GM19025 (cell line): ENCODE measurements around the gene TRDMT1.
A peak's percentile ranks its signal among the peaks of the same experiment; 100 is the strongest.

Experiments used
- ATAC-seq: cut with Tn5 transposase; IDR thresholded peaks from one replicate; pipeline ENCODE4 v1.9.1; 2021; ENCODE audit warnings: mild to moderate bottlenecking, low read depth, moderate library complexity; ENCODE audit not compliant: unreplicated experiment

The TRDMT1 gene

DNA sequence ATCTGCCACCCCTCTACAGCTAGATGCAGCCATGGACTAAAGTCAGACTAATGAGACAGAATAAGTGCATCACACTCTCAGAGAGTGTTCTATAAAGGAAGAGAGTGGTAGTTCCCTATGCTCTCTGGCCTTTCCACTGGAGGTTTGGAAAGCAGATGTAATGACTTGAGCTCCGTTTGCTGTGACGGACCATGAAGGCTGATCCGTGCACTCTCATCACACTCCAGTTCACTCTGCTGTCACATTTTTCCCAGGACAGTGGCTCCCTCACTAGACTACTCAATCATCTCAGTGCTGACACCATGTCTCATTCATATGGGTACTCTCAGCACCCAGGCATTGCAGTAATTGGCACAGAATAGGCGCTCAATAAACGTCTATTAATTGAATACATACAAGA, 20.4 kb downstream of the TRDMT1 start:
- ATAC-seq: no peak

DNA sequence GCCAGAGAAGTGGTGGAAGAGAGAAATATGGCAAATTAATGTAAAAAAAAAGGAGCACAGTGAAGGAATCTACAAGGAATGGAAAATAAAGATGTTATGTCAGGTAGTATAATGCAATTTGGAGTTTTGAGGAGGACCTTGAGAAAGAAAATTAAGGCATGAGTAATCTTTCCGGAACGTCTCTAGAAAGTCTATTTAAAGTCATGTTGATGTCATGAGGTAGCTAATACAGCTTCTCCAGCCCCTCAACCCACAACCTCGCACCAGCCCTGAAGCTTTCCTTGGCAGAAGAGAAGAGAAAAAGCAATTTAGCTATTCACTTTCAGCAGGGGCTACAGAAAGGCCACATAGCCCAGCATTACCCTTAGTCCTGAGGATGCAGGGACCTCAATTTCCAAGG, 22.5 kb downstream of the TRDMT1 start:
- no peak for ATAC-seq

DNA sequence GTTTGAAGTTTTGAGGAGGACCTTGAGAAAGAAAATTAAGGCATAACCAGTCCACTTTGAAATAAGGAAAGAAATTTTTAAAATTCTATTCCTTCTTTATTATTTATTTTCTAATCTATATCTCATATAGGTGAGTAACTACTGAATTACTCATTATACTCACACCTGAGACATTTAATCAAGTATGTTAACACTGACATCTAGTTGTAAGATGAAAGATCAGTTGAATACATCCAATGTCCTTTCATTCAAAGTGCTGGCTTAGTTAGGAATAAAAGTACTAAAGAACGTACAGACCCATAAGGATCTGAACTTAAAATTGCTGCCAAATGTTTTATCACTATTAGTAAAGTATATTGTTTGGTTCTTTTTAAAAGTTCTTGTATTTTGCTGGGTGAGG, 23.5 kb downstream of the TRDMT1 start:
- no peak for ATAC-seq

- no peak for ATAC-seq
Measured at GRCh38 chr10:17177014-17177413, 24.5 kb downstream of the TRDMT1 start.

- no peak for ATAC-seq
Measured at GRCh38 chr10:17176091-17176490, 25.4 kb downstream of the TRDMT1 start.

- no peak for ATAC-seq
Measured at GRCh38 chr10:17175551-17175950, 25.9 kb downstream of the TRDMT1 start.

GRCh38 chr10:17174626-17175025, 26.8 kb downstream of the TRDMT1 start:
- ATAC-seq: no peak

- no peak for ATAC-seq
Measured at GRCh38 chr10:17171141-17171641, 30.3 kb downstream of the TRDMT1 start.

- ATAC-seq: no peak
Measured at GRCh38 chr10:17169803-17170202, 31.7 kb downstream of the TRDMT1 start.

DNA sequence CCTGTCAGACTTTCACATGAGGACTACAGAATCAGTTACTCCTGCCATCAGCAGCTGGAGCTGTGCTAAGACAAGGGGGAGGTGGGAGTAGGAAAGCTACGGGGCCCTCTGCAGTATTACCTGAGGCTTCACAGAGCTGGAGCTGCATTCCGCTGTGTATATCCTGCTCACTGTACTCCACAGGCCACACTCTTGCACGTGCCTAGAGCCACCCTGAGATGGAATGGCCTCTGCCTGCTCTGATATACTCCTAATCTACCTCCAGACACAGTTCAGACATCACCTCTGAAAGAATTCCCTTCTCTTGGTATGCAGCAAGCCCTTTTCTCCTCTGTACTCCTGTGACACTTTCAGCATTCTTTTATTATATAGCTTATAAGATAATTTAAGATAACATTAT, 34.8 kb downstream of the TRDMT1 start:
- ATAC-seq: no peak

- ATAC-seq: no peak
Measured at GRCh38 chr10:17162828-17163227, 38.6 kb downstream of the TRDMT1 start.

DNA sequence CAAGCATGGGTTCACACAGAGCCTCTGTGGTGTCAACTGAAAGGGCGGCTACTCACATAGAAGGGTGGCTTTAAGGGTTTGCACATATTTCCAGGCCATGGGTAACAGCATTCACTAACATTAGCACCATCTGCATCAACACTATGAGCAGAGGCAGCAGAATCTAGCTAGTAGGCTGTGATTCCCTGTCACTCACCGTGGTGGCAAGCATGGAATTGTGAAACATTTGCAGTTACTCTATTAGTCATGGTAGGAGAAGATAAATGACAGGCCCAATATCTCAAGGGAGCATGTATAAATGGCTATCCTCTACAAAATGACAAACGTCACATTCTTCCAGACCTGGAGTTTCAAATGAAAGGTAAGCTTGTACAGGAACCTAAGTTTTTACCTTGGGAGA, 39.7 kb downstream of the TRDMT1 start:
- ATAC-seq: no peak

DNA sequence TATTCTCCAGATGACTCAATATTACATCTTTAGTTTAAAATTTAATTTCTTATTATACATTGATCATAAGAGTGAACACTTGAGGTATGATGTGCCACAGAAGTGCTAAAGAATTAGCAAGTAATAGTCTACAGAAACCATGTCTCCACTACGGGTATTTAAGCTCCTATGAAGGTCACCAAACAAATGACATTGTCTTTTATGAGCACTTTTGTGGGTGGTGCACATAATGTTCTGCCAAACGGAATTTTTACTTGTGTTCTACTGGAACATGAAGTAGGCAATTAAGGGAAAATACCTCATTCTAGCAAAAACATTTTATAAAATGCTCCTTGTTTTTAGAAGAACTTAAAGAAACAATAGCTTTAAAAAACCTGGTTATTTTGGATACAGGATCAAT, 44.4 kb downstream of the TRDMT1 start:
- ATAC-seq: no peak

DNA sequence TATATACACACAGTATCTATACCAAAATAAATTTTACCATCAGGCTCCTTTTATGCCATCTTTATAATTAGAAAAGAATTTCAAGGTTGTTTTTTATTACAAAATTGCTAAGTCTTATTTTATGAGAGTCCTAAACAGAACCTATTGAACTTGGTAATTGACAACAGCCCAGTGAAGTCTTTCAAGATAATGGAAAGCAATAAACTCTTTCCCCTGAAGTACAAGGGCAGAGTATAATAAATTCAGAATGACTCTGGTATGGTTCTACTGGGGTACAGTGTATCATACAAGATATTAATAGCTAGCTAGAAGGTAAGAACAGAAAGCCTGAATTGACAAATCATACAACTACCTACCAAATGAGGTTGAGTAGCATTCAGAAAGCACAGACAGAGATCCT, 45.6 kb downstream of the TRDMT1 start:
- no peak for ATAC-seq

- no peak for ATAC-seq
Measured at GRCh38 chr10:17154116-17154515, 47.4 kb downstream of the TRDMT1 start.

DNA sequence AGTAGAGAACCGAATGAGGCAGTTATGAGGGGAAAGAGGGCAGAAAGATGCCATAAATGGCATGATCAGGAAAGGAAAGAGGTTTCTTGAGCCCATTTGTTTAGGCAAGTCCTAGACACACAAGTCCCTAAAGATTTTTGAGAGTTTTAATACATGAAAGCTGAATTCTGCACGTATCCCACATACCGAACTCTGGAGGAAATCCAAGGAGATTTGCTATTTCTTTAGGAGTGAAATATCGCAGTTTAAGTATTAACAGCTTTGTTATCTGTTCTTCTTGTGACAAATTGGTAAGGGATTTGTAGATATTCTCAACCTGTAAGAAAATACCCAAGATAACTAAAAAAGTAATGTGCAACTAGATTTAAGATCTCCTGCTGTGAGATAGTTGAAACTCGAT, 48.2 kb downstream of the TRDMT1 start:
- ATAC-seq: no peak

- ATAC-seq: no peak
Measured at GRCh38 chr10:17151716-17152115, 49.8 kb downstream of the TRDMT1 start.

DNA sequence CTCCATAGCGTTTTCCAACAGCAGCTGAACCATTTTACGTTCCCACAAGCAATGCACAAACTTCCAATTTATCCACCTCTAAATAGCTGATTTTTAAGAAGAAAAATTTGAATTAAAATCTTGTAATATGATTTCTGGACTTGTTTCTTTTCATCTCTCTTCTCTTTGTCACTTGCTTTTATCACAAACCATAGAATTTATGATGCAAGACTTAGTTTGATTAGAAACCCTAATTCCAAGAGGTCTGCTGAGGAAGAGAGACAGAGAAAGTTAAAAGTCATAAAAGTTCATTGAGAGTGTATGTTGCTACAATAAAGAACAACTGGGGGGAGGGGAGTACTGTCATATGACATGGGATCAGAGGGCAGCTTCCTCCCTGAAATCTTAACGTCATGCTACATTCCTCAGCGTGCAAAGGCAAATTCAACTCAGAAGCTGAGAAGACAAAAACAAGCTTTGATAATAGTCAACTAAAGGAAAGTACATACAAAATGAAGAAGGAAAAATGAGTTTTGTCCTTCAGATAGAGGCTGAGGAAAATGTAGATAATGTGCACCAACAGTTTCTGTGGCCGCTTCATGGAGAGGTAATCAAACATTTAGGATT, 53.5 kb downstream of the TRDMT1 start:
- ATAC-seq: no peak

DNA sequence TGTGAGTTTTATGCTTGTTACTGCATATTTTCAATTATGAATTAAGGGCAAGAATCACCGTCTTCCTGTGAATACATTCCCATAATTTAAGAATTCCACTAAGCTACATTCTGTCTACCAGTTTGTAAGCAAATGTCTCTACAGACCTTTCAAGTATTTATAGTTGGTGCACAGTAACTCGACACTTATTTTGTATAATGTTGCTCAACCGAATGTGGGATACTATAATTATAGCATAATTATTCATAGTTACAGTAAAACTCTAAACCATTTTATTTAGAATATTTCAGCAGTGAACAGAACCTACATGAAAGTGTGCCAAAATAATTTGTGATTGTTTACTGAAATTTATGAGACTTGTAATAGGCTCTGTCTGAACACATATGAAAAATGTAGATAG, 54.6 kb downstream of the TRDMT1 start:
- ATAC-seq: no peak

GRCh38 chr10:17145239-17145638, 56.2 kb downstream of the TRDMT1 start:
- no peak for ATAC-seq

- peak; percentile 63 for ATAC-seq
Measured at GRCh38 chr10:17144757-17145156, 56.7 kb downstream of the TRDMT1 start.

- ATAC-seq: no peak
Measured at GRCh38 chr10:17144032-17144431, 57.4 kb downstream of the TRDMT1 start.
